Body of pancreas (tissue), 4 donors: ENCODE measurements around the gene FOXN4. TPM values are rescaled to one million over a fixed set of nuclear protein-coding genes. Genes with fewer than 3 reads are reported as not detected.

Experiments
- ATAC-seq: fragments of 150-250 bp; one replicate; pipeline ENCODE4 v1.9.1; 2016
- DNase-seq, 4 donors: peaks; one replicate each; pipeline ENCODE4 v3.0.0-alpha.2; 2019
- H3K27ac ChIP-seq, 4 donors: fragments of 200-600 bp; sonication (generic); 1 replicate in 3 of 4; 2 replicates in 1 of 4; pipeline versions ENCODE4 v1.5.1 to v1.6.1; 2016 to 2019; ENCODE audit warnings: mild to moderate bottlenecking in 1 of 4, mixed read lengths in 1 of 4, moderate library complexity in 1 of 4
- H3K27me3 ChIP-seq, 2 donors: fragments of 200-600 bp; sonication (generic); one replicate each; pipeline ENCODE4 v1.6.0; 2016; ENCODE audit warnings: mild to moderate bottlenecking in 1 of 2
- H3K36me3 ChIP-seq, 2 donors: fragments of 200-600 bp; sonication (generic); replicated peaks in 1 of 2; 2 replicates each; pipeline ENCODE4 v1.5.1; 2016; ENCODE audit warnings: low read depth in 2 of 2; ENCODE audit not compliant: insufficient read depth in 1 of 2
- H3K4me1 ChIP-seq: fragments of 200-600 bp; sonication (generic); one replicate; pipeline ENCODE4 v1.6.0; 2016
- H3K4me3 ChIP-seq, 2 donors: fragments of 200-600 bp; sonication (generic); 1 replicate in 1 of 2; 2 replicates in 1 of 2; pipeline ENCODE4 v1.5.1; 2016 to 2019
- H3K9me3 ChIP-seq, 3 donors: fragments of 200-600 bp; sonication (generic); 1 replicate in 2 of 3; 2 replicates in 1 of 3; pipeline ENCODE4 v1.5.1; 2016
- POLR2A ChIP-seq, 3 donors: fragments of 450-650 bp; IDR thresholded peaks; one replicate each; pipeline ENCODE4 v1.6.1; 2016; ENCODE audit warnings: antibody characterized with exemption in 3 of 3, mild to moderate bottlenecking in 2 of 3
- WGBS, 2 donors: methylation state at CpG; one replicate each; pipeline ENCODE4 v1.1.5; 2017; 5-methylcytosine and 5-hydroxymethylcytosine counted together
- intact Hi-C: fragments of 100-400 bp; cut with DNase I; formaldehyde crosslinking; loops from one replicate; pipeline ENCODE4 v1.15.1; 2023
- total RNA-seq, 2 donors: library from RNA; depleted of rRNA; stranded (reverse); fragments of >200 nt; gene quantifications; one replicate each; pipeline ENCODE4 v1.1.0, GENCODE V29; 2016
- TF ChIP-seq, protein P1 (sequence below), 7 experiments: fragments of 450-650 bp in 4 of 7; fragments of 200-600 bp in 3 of 7; sonication (generic) in 3 of 7; IDR thresholded peaks; one replicate each; pipeline ENCODE4 v1.5.1; 2016 to 2019; ENCODE audit warnings: antibody characterized with exemption in 7 of 7

The FOXN4 gene
- total RNA-seq, 2 donors from 2014 or later: not detected

DNA sequence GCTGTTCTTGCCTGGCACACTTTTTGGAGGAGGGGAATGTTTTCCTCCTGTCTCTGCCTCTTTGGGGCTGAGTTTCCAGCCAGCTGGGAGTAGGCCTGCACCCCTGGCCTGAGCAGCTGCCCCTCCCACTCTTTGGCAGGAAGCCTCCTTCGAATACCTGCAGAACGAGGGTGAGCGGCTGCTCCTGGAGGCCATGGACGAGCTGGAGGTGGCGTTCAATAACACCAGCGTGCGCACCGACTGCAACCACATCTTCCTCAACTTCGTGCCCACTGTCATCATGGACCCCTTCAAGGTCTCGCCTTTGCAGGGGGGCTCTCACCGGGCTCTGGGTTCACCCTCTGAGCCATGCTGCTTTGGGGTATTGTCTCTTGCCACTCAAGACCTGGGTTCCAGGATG is 69.4 kb downstream of the FOXN4 start:
- H3K36me3 ChIP-seq: peaks cover 0 to 54% of the 10 kb centered on the region in 2 donors
- no peaks in the 10 kb centered on the region for H3K4me1 ChIP-seq
- H3K4me3 ChIP-seq: no peak overlapping the region
- H3K27me3 ChIP-seq: no peaks in the 10 kb centered on the region
- no peak overlapping the region for H3K27ac ChIP-seq
- ATAC-seq (no peak), DNase-seq (no peak)
- WGBS, 2 donors: 76 to 100% methylated on average over 6 to 11 of the region's 11 CpGs
- intact Hi-C loops: no loop called here
- no peak for TF ChIP-seq POLR2A (IDR thresholded peaks at IDR 0.05)
- TF ChIP-seq, protein P1, sequence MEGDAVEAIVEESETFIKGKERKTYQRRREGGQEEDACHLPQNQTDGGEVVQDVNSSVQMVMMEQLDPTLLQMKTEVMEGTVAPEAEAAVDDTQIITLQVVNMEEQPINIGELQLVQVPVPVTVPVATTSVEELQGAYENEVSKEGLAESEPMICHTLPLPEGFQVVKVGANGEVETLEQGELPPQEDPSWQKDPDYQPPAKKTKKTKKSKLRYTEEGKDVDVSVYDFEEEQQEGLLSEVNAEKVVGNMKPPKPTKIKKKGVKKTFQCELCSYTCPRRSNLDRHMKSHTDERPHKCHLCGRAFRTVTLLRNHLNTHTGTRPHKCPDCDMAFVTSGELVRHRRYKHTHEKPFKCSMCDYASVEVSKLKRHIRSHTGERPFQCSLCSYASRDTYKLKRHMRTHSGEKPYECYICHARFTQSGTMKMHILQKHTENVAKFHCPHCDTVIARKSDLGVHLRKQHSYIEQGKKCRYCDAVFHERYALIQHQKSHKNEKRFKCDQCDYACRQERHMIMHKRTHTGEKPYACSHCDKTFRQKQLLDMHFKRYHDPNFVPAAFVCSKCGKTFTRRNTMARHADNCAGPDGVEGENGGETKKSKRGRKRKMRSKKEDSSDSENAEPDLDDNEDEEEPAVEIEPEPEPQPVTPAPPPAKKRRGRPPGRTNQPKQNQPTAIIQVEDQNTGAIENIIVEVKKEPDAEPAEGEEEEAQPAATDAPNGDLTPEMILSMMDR (IDR thresholded peaks at IDR 0.05): no peak
- H3K9me3 ChIP-seq: no peaks in the 10 kb centered on the region

DNA sequence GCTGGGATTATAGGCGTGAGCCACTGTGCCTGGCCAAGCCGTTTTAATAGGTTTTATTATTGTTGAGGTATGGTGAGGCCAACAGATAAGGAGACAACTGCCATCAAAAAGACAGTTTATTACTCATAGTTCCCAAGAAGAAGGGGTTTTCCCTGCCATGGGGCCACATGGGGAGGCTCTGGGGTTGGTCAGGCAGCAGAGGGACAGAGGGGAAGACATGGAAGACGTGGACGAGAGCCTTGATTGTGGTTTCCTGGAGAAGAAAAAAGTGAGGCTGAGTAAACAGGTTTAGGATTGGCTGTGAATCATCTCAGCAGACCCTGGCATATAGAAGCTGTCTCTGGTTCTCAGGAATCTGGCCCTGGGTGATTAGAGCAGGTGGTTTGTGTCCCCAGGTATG is 69.9 kb downstream of the FOXN4 start:
- Histone ChIP-seq H3K9me3 (no peaks in the 10 kb centered on the region), H3K36me3 (peaks cover 0 to 55% of the 10 kb centered on the region in 2 donors), H3K4me3 (no peak overlapping the region), H3K4me1 (no peaks in the 10 kb centered on the region), H3K27ac (no peak overlapping the region), H3K27me3 (no peaks in the 10 kb centered on the region)
- intact Hi-C loops: no loop called here
- TF ChIP-seq POLR2A (IDR thresholded peaks at IDR 0.05): no peak
- TF ChIP-seq, protein P1 (IDR thresholded peaks at IDR 0.05): no peak
- WGBS, 2 donors: 83 to 96% methylated on average over 4 of the region's 4 CpGs
- ATAC-seq (no peak), DNase-seq (no peak)

DNA sequence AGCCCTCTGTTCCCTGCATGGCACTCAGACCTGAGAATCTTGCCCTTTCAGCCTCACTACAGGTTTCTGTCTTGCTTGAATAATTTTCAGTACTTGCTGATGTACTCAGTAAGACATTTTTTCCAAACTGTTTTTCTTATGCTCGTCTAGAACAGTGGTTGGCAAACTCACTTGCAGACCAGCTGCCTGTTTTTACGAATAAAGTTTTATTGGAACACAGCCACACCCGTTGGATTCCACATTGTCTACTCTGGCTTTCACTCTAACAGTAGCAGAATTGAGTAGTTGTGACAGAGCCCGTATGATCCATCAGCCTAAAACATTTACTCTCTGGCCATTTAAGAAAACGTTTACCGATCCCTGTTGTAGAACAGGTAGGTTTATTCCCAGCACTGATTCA is 72.8 kb downstream of the FOXN4 start:
- Histone ChIP-seq H3K27me3 (no peaks in the 10 kb centered on the region), H3K4me1 (no peaks in the 10 kb centered on the region), H3K27ac (no peak overlapping the region), H3K4me3 (no peak overlapping the region), H3K36me3 (peaks cover 0 to 53% of the 10 kb centered on the region in 2 donors), H3K9me3 (no peaks in the 10 kb centered on the region)
- TF ChIP-seq POLR2A (IDR thresholded peaks at IDR 0.05): no peak
- TF ChIP-seq, protein P1 (IDR thresholded peaks at IDR 0.05): no peak
- ATAC-seq: no peak
- 86 to 95% methylated on average over 6 of the region's 6 CpGs for WGBS, 2 donors
- intact Hi-C loops: no loop called here
- no peak for DNase-seq

DNA sequence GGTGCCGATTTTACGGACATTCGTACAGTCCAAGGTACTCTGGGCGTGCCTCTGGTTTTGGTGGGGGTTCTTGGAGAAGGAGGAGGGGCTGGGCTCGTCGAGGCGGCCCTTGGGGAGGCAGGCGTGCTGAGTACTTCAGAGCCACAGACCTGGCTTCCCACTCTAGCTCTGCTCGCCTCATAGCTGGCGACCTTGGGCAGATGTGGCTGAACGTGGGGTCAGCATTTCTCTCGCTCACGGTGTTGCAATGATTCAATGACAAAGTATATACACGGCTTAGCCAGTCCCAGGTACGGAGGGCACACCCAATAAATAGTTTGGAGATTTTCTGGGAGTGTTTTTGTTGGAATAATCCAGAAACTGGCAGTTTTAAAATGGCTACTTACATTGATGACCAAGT is 75.1 kb downstream of the FOXN4 start:
- H3K27ac ChIP-seq: no peak overlapping the region
- H3K4me1 ChIP-seq: no peaks in the 10 kb centered on the region
- no peak overlapping the region for H3K4me3 ChIP-seq
- 84 to 86% methylated on average over 9 to 15 of the region's 15 CpGs for whole genome bisulfite sequencing, 2 donors
- intact Hi-C loops: no loop called here
- no peaks in the 10 kb centered on the region for H3K27me3 ChIP-seq
- TF ChIP-seq, protein P1 (IDR thresholded peaks at IDR 0.05): no peak
- TF ChIP-seq POLR2A (IDR thresholded peaks at IDR 0.05): no peak
- H3K36me3 ChIP-seq: peaks cover 0 to 41% of the 10 kb centered on the region in 2 donors
- no peaks in the 10 kb centered on the region for H3K9me3 ChIP-seq
- ATAC-seq: no peak
- no peak for DNase-seq

DNA sequence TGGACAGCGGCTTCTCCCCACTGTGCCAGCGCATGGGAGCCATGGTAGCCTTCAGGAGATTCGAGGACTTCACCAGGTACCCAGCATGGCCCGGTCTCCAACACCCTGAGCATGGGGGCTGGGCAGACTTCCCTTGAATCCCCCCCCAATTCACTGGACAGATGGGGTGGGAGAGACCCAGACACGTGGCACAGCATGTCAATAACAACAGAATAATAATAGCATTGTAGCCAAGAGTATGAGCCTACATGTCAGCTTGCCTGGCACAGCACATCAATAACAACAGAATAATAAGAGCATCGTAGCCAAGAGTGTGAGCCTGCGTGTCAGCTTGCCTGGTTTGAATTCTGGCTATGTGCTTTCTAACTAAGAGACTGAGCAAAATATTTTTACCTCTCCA is 76.4 kb downstream of the FOXN4 start:
- H3K9me3 ChIP-seq: no peaks in the 10 kb centered on the region
- no peak for TF ChIP-seq POLR2A (IDR thresholded peaks at IDR 0.05)
- TF ChIP-seq, protein P1 (IDR thresholded peaks at IDR 0.05): no peak
- 88 to 92% methylated on average over 3 to 7 of the region's 7 CpGs for WGBS, 2 donors
- H3K4me1 ChIP-seq: no peaks in the 10 kb centered on the region
- H3K27me3 ChIP-seq: no peaks in the 10 kb centered on the region
- H3K36me3 ChIP-seq: peaks cover 0 to 41% of the 10 kb centered on the region in 2 donors
- DNase-seq (no peak), ATAC-seq (no peak)
- intact Hi-C loops: no loop called here
- no peak overlapping the region for H3K4me3 ChIP-seq
- no peak overlapping the region for H3K27ac ChIP-seq
